NB4 (cell line): ENCODE measurements around the gene FTO.

Experiments used
- MYC ChIP-seq: IDR thresholded peaks from 2 replicates; pipeline ENCODE4 v1.6.1; 2011; ENCODE audit warnings: low read depth, low read length
- POLR2A ChIP-seq: IDR thresholded peaks from 2 replicates; pipeline ENCODE4 v1.6.1; 2011; ENCODE audit warnings: mild to moderate bottlenecking; ENCODE audit not compliant: insufficient read length; ENCODE audit errors: extremely low read depth
- TF ChIP-seq, protein P1 (sequence below): IDR thresholded peaks from one replicate; pipeline ENCODE4 v1.5.1; 2012; ENCODE audit warnings: low read depth, low read length
- TF ChIP-seq, protein P2 (sequence below): IDR thresholded peaks from 2 replicates; pipeline ENCODE4 v1.6.1; 2011; ENCODE audit warnings: low read depth, low read length

DNA sequence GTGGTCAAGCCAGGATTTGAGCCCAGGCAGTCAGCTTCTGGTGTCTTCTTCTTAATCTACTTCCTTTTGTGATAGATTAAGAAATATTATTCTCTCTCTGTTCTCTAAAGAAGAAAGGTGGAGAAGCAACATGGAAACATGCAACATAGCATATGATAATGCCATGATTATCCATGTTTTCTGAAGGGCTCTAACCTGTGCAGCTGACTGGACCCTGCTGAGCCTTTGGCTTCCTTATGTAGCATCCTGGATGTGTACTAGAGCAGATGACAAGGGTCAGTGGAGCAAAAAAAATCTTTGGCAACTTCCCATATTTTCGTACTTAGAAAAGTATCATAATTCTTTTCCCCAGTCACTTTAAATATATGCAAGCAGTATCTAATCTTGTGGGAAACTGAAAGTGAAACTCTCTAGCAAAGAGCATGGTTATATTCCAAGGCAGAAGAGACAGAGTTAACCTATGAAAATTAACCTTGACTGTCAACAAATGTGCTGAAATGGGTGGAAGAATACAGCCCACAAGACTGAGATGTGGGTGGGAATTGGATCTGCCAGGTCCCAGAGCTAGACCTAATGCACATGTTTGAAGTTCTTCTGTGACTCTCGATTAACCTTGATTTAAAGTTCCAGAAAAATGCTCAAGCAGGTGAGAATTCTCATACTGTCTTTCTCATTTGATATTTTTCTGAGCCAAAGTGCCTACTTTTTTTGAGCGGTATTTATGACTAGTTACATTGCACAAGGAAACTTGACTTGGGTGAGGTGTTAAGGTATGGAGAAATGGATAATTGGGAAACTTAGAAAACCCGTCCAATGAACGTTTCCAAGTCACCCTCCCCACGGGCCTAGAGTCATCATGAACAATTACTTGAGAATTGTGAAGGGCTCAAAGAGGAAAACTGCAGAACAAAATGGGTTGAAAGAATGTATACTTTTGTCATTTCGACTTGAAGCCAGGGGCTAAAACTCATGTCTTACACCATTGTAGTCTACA lies 248.6 kb downstream of the FTO start:
- TF ChIP-seq, protein P1, sequence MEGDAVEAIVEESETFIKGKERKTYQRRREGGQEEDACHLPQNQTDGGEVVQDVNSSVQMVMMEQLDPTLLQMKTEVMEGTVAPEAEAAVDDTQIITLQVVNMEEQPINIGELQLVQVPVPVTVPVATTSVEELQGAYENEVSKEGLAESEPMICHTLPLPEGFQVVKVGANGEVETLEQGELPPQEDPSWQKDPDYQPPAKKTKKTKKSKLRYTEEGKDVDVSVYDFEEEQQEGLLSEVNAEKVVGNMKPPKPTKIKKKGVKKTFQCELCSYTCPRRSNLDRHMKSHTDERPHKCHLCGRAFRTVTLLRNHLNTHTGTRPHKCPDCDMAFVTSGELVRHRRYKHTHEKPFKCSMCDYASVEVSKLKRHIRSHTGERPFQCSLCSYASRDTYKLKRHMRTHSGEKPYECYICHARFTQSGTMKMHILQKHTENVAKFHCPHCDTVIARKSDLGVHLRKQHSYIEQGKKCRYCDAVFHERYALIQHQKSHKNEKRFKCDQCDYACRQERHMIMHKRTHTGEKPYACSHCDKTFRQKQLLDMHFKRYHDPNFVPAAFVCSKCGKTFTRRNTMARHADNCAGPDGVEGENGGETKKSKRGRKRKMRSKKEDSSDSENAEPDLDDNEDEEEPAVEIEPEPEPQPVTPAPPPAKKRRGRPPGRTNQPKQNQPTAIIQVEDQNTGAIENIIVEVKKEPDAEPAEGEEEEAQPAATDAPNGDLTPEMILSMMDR = no peak
- TF ChIP-seq POLR2A (no peak), MYC (0 out of 2 replicates have a peak, but pooled peaks have one; percentile 17)
- TF ChIP-seq, protein P2, sequence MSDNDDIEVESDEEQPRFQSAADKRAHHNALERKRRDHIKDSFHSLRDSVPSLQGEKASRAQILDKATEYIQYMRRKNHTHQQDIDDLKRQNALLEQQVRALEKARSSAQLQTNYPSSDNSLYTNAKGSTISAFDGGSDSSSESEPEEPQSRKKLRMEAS = no peak
